Panc1 (cell line): Measurements from ENCODE around the gene KASH5. TPM values are rescaled to one million over a fixed set of nuclear protein-coding genes. Genes with fewer than 3 reads are reported as not detected.
"Not testable (repeated sequence)": the region's sequence is repeated elsewhere in the genome, so short reads cannot be mapped to it uniquely, and the experiment has no call there.

Experiments used
- ATAC-seq: fragments of 200-7000 bp; cut with Tn5 transposase; 2 replicates; pipeline ENCODE4 v1.9.1; 2020; ENCODE audit warnings: mild to moderate bottlenecking, moderate library complexity
- BruUV-seq: library from RNA; stranded (reverse); fragments of 400-500 nt; replicated peaks from 2 replicates; lab custom pipeline; 2021; lab: Mats Ljungman, UMichigan
- CTCF ChIA-PET: fragments of 300-600 bp; sonication (Branson Sonifier 250); formaldehyde crosslinking; loops from one replicate; lab custom pipeline; 2022; ENCODE audit warnings: antibody characterized with exemption; lab: Charles Lee
- POLR2A ChIA-PET: fragments of 300-600 bp; sonication (Branson Sonifier 250); formaldehyde crosslinking; loops from one replicate; lab custom pipeline; 2022; ENCODE audit warnings: antibody characterized with exemption; lab: Charles Lee
- DNase-seq: peaks from one replicate; pipeline ENCODE4 v3.0.0-alpha.2; 2010; ENCODE audit warnings: low read depth, low spot score
- H3K27ac ChIP-seq: 2 replicates; pipeline ENCODE4 v1.5.1; 2011; ENCODE audit warnings: mild to moderate bottlenecking, low read length, inconsistent platforms
- H3K27me3 ChIP-seq: fragments of 200-500 bp; sonication (Bioruptor generic); 2 replicates; pipeline ENCODE4 v1.6.0; 2014; ENCODE audit warnings: low read length, inconsistent platforms; ENCODE audit not compliant: control insufficient read depth, insufficient read depth
- H3K36me3 ChIP-seq: fragments of 200-500 bp; sonication (Bioruptor generic); 2 replicates; pipeline ENCODE4 v1.5.1; 2014; ENCODE audit warnings: inconsistent platforms, mild to moderate bottlenecking, low read length, moderate library complexity; ENCODE audit not compliant: control insufficient read depth, insufficient read depth
- H3K4me1 ChIP-seq: 2 replicates; pipeline ENCODE4 v1.5.1; 2011; ENCODE audit warnings: inconsistent platforms, mild to moderate bottlenecking, low read length, moderate library complexity; ENCODE audit not compliant: control insufficient read depth, insufficient read depth
- H3K4me3 ChIP-seq, 2 experiments: 2 replicates each; pipeline ENCODE4 v1.5.1; 2011 to 2012; ENCODE audit warnings: low read depth in 2 of 2, low read length in 2 of 2, mild to moderate bottlenecking in 2 of 2, inconsistent platforms in 1 of 2, moderate library complexity in 1 of 2
- H3K9me3 ChIP-seq: fragments of 200-500 bp; sonication (Bioruptor generic); 2 replicates; pipeline ENCODE4 v1.5.1; 2014; ENCODE audit warnings: low read depth, mild to moderate bottlenecking, inconsistent platforms, low read length, moderate library complexity; ENCODE audit not compliant: control insufficient read depth, insufficient read depth
- POLR2AphosphoS5 ChIP-seq: IDR thresholded peaks from 2 replicates; pipeline ENCODE4 v1.6.1; 2012; ENCODE audit warnings: mild to moderate bottlenecking, low read depth, low read length, moderate library complexity
- SIN3A ChIP-seq: IDR thresholded peaks from 2 replicates; pipeline ENCODE4 v1.6.1; 2012; ENCODE audit warnings: low read depth, mild to moderate bottlenecking, low read length, moderate library complexity, borderline replicate concordance; ENCODE audit not compliant: insufficient read depth
- TCF7L2 ChIP-seq: IDR thresholded peaks from 2 replicates; pipeline ENCODE4 v1.6.1; 2011; ENCODE audit warnings: mild to moderate bottlenecking, low read depth, low read length, inconsistent platforms
- in situ Hi-C: cut with HindIII; loops from 2 replicates; pipeline ENCODE4 v1.10.0; 2016; ENCODE audit warnings: low sequenced_read_pairs, low pct_unique_long_range_greater_than_20kb
- intact Hi-C: fragments of 100-400 bp; cut with micrococcal nuclease; formaldehyde crosslinking; loops from one replicate; pipeline ENCODE4 v1.10.0; 2022; ENCODE audit not compliant: unreplicated experiment
- total RNA-seq: library from RNA; stranded (reverse); gene quantifications from one replicate; pipeline ENCODE4 v1.2.1, GENCODE V29; 2021; ENCODE audit not compliant: unreplicated experiment
- TF ChIP-seq, protein P1 (sequence below), 2 experiments: IDR thresholded peaks; 2 replicates each; pipeline ENCODE4 v1.6.1; 2011 to 2012; ENCODE audit warnings: low read depth in 2 of 2, control low read depth in 1 of 2, low read length in 1 of 2, mild to moderate bottlenecking in 1 of 2, moderate library complexity in 1 of 2; ENCODE audit not compliant: insufficient read depth in 1 of 2
- TF ChIP-seq, protein P2 (sequence below): fragments of 450-650 bp; IDR thresholded peaks from 2 replicates; pipeline ENCODE4 v1.5.1; 2017; ENCODE audit warnings: mild to moderate bottlenecking

KASH5 gene
- total RNA-seq, 1 experiment from 2014 or later = not detected

DNA sequence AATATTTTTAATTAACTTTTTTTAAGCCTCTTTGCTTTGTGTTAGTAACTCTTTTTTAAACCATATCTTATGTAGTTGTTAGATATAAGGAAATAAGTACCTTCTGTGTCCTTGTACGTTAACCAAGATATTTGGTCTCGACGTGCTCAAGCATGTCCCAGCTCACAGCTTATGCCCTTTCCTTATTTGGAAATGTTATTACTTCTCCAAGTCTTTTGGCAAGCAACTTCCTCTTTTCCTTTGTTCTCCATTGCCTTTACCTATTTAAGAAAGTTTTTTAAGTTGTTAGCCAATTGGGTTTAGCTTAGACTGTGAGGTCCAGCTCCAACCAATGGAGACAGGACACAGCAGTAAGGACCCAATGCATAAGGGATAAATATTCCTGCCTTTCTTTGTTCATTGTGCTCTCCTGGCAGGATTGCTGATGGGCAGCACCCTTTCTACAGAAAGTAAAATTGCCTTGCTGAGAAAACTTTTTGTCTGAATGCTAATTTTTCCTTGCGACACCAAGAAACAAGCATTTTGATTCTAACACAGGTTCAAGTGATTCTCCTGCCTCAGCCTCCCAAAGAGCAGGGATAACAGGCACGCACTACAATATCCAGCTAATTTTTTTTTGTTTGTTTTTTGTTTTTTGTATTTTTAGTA, 19.2 kb upstream of the KASH5 start:
- DNase-seq = no peak
- no peak for ATAC-seq
- TF ChIP-seq SIN3A (no peak), TCF7L2 (no peak), POLR2AphosphoS5 (no peak)
- TF ChIP-seq, protein P1, sequence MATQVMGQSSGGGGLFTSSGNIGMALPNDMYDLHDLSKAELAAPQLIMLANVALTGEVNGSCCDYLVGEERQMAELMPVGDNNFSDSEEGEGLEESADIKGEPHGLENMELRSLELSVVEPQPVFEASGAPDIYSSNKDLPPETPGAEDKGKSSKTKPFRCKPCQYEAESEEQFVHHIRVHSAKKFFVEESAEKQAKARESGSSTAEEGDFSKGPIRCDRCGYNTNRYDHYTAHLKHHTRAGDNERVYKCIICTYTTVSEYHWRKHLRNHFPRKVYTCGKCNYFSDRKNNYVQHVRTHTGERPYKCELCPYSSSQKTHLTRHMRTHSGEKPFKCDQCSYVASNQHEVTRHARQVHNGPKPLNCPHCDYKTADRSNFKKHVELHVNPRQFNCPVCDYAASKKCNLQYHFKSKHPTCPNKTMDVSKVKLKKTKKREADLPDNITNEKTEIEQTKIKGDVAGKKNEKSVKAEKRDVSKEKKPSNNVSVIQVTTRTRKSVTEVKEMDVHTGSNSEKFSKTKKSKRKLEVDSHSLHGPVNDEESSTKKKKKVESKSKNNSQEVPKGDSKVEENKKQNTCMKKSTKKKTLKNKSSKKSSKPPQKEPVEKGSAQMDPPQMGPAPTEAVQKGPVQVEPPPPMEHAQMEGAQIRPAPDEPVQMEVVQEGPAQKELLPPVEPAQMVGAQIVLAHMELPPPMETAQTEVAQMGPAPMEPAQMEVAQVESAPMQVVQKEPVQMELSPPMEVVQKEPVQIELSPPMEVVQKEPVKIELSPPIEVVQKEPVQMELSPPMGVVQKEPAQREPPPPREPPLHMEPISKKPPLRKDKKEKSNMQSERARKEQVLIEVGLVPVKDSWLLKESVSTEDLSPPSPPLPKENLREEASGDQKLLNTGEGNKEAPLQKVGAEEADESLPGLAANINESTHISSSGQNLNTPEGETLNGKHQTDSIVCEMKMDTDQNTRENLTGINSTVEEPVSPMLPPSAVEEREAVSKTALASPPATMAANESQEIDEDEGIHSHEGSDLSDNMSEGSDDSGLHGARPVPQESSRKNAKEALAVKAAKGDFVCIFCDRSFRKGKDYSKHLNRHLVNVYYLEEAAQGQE (IDR thresholded peaks at IDR 0.05; ENCODE audit: insufficient read depth in 1 of 2, low read depth in 2 of 2, low read length in 1 of 2) = no peak
- TF ChIP-seq, protein P2, sequence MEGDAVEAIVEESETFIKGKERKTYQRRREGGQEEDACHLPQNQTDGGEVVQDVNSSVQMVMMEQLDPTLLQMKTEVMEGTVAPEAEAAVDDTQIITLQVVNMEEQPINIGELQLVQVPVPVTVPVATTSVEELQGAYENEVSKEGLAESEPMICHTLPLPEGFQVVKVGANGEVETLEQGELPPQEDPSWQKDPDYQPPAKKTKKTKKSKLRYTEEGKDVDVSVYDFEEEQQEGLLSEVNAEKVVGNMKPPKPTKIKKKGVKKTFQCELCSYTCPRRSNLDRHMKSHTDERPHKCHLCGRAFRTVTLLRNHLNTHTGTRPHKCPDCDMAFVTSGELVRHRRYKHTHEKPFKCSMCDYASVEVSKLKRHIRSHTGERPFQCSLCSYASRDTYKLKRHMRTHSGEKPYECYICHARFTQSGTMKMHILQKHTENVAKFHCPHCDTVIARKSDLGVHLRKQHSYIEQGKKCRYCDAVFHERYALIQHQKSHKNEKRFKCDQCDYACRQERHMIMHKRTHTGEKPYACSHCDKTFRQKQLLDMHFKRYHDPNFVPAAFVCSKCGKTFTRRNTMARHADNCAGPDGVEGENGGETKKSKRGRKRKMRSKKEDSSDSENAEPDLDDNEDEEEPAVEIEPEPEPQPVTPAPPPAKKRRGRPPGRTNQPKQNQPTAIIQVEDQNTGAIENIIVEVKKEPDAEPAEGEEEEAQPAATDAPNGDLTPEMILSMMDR = no peak
- in situ Hi-C loops (no loop called here), intact Hi-C loops (no loop called here)
- Histone ChIP-seq H3K27ac (no peak overlapping the region), H3K4me3 (no peak overlapping the region), H3K9me3 (peaks cover 5% of the 10 kb centered on the region; the same call in 1 of the 2 replicates), H3K4me1 (no peaks in the 10 kb centered on the region), H3K36me3 (no peaks in the 10 kb centered on the region), H3K27me3 (no peaks in the 10 kb centered on the region)
- BruUV-seq = no TSS peak
- ChIA-PET CTCF (no interaction called here), POLR2A (interaction anchor here (0.7 kb wide), 1 partner anchor 30 kb away, joined by 4 read pairs; no protein-coding TSS in a partner anchor)

DNA sequence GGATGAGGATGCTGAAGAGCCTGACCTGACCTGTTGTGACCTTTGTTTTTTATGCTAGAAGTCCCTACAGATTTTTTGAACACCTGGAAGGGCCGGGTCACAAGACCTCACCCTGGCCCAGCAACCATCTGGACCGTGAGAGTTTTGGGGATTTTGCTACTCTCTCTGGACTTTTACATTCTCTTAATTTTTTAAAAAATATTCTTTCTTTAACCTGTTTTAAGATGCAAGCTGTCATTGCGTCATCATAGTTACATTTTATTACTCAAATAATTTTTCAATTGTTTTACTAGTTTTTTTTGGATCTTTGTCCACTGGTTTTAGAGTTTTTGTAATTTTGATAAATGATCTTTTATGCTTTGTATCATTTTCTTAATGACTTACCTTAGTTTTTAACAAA, 16.9 kb upstream of the KASH5 start:
- Histone ChIP-seq H3K4me3 (no peak overlapping the region), H3K4me1 (no peaks in the 10 kb centered on the region), H3K27me3 (no peaks in the 10 kb centered on the region), H3K36me3 (no peaks in the 10 kb centered on the region), H3K27ac (no peak overlapping the region), H3K9me3 (peaks cover 5% of the 10 kb centered on the region; the same call in 1 of the 2 replicates)
- no peak for DNase-seq
- ChIA-PET CTCF (no interaction called here), POLR2A (no interaction called here)
- no TSS peak for BruUV-seq
- in situ Hi-C loops = no loop called here
- no peak for ATAC-seq
- intact Hi-C loops = no loop called here
- TF ChIP-seq, protein P1 (IDR thresholded peaks at IDR 0.05; ENCODE audit: insufficient read depth in 1 of 2, low read depth in 2 of 2, low read length in 1 of 2) = no peak
- TF ChIP-seq SIN3A (no peak), TCF7L2 (no peak), POLR2AphosphoS5 (no peak)
- TF ChIP-seq, protein P2 = no peak

DNA sequence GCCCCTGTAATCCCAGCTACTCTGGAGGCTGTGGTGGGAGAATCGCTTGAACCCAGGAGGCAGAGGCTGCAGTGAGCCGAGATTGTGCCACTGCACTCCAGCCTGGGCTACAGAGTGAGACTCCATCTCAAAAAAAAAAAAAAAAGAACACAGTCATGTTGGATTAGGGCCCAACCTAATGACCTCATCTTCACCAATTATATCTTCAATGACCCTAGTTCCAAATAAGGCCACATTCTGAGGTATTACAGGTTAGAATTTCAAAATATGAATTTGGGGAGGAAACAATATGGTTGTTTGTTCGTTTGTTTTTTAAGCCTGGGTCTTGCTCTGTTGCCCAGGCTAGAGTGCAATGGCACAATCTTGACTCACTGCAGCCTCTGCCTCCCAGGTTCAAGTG, 14.9 kb upstream of the KASH5 start:
- H3K4me3 ChIP-seq, H3K4me1 ChIP-seq, CTCF ChIA-PET, DNase-seq, ATAC-seq, BruUV-seq, H3K9me3 ChIP-seq, in situ Hi-C loops, intact Hi-C loops, POLR2A ChIA-PET, H3K27ac ChIP-seq, H3K36me3 ChIP-seq, H3K27me3 ChIP-seq: not testable (repeated sequence)
